Measurements from ENCODE around the gene PAPSS1.

DNA sequence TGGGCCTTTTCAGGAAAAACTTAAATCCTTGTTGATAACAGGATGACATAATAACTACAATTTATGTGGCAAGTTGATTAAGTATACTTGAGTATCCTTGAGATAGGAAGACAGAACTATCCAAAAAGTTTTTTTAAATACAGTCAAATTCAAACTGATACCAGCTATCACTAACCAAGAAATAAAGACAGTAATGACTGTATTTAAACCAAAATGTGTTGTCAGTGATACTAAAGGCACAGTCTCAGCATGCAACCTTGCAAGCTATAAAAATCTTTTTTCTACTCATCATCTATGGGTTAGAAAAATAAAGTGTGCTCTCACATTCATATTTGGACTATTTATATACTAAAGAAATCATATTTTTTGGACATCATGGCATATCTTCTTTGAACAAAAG lies 64.7 kb downstream of the PAPSS1 start:
- TF ChIP-seq, protein P1, sequence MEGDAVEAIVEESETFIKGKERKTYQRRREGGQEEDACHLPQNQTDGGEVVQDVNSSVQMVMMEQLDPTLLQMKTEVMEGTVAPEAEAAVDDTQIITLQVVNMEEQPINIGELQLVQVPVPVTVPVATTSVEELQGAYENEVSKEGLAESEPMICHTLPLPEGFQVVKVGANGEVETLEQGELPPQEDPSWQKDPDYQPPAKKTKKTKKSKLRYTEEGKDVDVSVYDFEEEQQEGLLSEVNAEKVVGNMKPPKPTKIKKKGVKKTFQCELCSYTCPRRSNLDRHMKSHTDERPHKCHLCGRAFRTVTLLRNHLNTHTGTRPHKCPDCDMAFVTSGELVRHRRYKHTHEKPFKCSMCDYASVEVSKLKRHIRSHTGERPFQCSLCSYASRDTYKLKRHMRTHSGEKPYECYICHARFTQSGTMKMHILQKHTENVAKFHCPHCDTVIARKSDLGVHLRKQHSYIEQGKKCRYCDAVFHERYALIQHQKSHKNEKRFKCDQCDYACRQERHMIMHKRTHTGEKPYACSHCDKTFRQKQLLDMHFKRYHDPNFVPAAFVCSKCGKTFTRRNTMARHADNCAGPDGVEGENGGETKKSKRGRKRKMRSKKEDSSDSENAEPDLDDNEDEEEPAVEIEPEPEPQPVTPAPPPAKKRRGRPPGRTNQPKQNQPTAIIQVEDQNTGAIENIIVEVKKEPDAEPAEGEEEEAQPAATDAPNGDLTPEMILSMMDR (IDR thresholded peaks at IDR 0.05): no peak
- no peak for TF ChIP-seq POLR2A (IDR thresholded peaks at IDR 0.05)

All from lower leg skin (tissue), 3 donors.